CMK (cell line): ENCODE measurements around the gene SPAG17.

Experiments used
- DNase-seq: peaks from one replicate; pipeline ENCODE4 v3.0.0-alpha.2; 2010; ENCODE audit warnings: low read depth

The SPAG17 gene

DNA sequence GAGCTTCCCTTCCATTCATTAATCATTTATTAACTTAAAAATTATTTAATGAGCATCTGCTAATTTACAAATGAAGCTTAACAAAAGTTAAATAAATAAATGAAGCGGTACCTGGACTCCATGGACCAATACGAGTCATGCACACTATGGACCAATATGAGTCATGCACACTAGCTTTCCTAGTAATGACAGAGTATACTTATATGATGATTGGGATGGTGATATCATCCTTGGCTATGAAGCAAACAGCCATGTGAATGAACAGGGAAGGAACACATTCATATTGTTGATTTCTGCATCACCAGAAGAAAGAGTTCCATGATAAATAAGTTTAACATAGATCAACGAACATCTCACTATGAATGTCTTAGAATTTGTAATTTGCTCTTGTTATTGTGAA is 109.9 kb downstream of the SPAG17 start:
- DNase-seq = no peak

GRCh38 chr1:118073648-118074435 is 111.2 kb downstream of the SPAG17 start:
- DNase-seq = no peak

GRCh38 chr1:118049981-118050380 is 135.0 kb downstream of the SPAG17 start:
- no peak for DNase-seq

GRCh38 chr1:118047650-118048224 is 137.3 kb downstream of the SPAG17 start:
- no peak for DNase-seq

GRCh38 chr1:118047006-118047649 is 137.9 kb downstream of the SPAG17 start:
- no peak for DNase-seq

- no peak for DNase-seq
Measured at GRCh38 chr1:118043624-118044023, 141.4 kb downstream of the SPAG17 start.

DNA sequence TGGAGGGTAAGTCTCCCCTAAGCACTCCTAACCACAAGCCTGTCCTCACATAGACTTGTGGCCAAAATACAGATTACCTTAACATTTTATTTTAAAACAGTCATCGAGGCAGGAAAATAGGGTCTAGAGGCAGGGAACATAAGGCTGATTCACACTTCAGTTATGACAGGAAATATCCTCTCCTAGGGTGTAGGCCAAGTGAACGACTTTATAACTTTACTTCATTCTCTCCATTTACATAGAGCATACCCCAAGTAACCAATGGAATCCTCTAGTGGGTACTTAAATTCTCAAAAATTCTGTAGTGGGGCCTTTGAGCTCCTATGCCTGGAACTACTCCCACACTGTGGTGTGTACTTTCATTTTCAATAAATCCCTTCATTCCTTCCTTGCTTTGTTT is 142.5 kb downstream of the SPAG17 start:
- no peak for DNase-seq

DNA sequence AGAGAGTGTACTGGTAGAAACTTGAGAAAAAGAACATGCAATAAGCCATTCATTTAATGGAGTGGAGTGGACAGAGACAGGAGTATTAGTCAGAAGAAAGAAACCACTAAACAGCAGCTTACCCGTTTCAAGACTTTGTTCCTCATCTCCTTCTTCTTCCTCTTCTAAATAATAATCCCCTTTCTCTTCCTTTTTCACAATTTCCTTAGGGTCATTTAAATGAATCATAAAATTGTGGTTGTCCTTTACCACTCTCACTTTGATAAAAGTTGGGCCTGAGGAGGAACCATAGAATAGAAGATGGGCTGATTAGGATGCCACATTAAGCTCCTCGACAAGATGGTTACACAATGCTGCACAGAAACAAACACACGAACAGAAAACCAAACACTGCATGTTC is 145.9 kb downstream of the SPAG17 start:
- no peak for DNase-seq

- no peak for DNase-seq
Measured at GRCh38 chr1:118032883-118033282, 152.1 kb downstream of the SPAG17 start.

DNA sequence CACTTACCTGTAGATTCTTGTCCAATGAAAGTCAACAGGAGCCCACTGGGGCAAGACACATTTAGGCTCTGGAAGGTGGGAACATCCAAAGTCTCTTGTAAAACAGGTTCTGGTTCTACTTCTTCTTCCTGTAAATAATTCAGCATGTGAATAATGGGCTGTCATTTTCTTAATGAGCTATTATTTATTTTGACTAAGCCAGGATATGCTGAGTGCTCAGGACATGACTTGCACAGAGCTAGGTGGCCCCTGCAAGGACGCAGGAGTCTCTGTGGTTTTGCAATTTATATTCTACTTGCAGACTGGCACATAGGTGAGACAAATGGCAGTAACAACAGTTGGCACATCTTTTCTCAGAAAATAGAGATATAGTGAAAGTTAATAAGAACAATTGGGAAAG is 156.8 kb downstream of the SPAG17 start:
- no peak for DNase-seq

DNA sequence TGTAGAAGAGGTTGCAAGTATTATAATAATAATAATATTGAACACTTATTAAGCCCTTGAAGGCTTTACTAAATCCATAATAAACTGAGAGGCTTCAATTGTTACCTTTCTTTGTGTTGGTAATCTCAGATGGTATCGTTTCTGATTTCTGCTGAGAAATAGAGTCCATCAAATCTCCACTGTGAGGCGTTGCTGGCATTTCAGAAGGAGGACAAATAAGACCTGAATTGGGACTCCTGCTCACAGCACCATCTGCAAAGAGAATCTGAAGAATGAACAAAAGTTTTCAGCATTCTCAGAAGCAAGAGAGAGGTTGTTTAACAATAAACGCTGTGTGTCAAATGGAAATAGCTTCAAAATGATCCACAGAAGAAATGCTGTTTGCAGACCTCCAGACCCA is 161.8 kb downstream of the SPAG17 start:
- DNase-seq = no peak

GRCh38 chr1:118021668-118022067 is 163.4 kb downstream of the SPAG17 start:
- DNase-seq = no peak

- no peak for DNase-seq
Measured at GRCh38 chr1:118018060-118018459, 167.0 kb downstream of the SPAG17 start.

DNA sequence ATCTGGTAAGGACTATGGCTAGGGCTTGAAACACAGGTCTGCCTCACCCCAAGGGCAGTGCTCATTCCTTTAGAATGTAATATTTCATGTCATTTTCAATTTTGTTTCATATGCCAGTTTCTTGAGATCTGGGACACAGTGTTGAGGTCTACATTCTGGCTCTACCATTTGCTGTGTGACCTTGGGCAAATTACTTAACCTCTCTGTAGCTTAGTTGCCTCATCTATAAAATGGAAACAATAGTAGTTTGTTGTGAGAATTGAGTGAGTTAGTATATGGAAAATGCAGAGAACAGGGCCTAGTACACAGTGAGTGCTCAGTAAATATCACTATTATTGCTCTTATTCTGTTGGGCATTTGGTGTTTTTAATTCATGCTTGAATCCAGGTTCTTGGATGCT is 171.1 kb downstream of the SPAG17 start:
- no peak for DNase-seq

DNA sequence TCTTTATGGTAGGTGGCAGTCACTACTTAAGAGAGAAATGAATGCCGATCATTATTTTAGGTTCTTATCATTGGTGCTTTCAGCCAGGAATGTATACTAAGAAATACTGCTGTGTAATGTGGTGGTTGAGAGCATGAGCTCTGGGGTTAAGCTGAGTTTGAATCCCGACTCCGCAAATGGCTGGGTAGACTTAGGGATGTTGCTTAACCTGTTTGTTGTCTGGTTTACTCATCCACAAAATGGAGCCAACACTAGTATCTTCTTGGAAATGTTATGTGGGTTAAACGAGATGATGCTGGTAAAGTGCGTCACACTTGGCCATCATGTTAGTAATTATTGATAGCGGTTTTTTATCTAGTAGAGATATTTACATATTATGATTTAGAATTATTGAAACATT is 171.7 kb downstream of the SPAG17 start:
- no peak for DNase-seq

DNA sequence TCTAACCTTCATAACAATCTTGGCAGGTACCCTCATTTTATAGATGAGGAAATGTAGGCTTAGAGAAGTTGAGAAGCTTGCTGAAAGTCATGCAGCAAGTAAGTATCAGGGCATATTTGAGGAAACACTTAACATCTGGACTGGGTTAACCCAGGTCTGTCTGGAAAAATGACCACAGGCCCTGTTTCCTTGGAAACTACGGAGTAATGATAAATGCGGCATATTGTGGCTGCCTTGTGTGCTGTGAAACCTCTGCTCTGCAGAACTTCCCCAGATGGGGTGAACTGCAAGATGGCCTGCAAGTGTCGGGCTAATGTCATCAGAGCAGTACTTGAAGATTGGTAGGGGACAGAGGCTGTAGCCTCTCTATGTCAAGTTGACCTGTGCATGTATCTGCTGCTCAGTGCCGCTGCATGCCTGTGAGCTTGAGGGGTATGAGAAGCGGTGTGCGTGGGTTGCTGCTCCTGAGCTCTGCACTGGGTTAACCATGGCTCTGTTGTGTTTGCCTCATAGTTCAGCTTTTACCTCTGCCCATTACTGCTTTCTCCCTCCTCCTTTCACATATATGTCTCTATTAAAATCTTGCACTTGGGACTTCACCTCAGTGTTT is 172.4 kb downstream of the SPAG17 start:
- DNase-seq = no peak

- no peak for DNase-seq
Measured at GRCh38 chr1:118008011-118008410, 177.0 kb downstream of the SPAG17 start.

DNA sequence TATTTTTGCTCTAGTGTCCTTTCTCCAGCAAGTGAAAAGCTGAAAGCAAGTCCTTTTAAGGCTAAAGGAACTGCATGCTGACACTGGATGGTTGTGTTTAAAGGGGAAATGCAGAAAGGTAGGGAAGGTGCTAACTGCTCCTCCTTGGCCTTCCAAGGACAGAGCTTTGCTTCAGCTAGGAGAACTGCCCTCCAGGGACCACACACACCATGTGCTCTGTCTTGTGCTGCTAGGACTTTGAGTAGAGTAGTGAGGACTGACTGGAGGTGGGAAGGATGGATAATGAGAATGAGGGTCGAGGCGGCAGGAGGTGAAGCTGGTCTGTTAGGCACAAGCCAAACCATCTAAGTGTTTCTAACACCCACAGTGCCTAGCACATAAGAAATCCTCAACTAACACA is 177.6 kb downstream of the SPAG17 start:
- no peak for DNase-seq

- no peak for DNase-seq
Measured at GRCh38 chr1:118004312-118004711, 180.7 kb downstream of the SPAG17 start.

DNA sequence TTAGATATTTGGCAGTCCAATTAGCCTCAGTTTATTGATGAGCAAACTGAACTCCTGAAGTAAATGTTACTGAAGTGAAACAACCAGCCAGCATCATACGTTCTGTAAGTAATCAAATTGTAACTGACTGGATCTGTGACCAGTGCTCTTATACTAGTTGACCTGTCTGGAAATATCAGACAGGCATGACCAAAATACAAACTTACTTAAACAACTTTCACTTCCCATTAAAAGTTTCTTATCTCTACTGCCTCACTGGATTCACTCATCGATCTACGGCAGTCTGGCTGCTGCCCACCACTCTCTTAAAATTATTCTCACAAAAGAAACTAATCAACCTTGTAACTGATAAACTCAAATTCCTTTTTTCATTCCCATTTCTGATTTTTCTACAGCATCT is 199.1 kb downstream of the SPAG17 start:
- no peak for DNase-seq

- DNase-seq = no peak
Measured at GRCh38 chr1:117985239-117985638, 199.8 kb downstream of the SPAG17 start.

DNA sequence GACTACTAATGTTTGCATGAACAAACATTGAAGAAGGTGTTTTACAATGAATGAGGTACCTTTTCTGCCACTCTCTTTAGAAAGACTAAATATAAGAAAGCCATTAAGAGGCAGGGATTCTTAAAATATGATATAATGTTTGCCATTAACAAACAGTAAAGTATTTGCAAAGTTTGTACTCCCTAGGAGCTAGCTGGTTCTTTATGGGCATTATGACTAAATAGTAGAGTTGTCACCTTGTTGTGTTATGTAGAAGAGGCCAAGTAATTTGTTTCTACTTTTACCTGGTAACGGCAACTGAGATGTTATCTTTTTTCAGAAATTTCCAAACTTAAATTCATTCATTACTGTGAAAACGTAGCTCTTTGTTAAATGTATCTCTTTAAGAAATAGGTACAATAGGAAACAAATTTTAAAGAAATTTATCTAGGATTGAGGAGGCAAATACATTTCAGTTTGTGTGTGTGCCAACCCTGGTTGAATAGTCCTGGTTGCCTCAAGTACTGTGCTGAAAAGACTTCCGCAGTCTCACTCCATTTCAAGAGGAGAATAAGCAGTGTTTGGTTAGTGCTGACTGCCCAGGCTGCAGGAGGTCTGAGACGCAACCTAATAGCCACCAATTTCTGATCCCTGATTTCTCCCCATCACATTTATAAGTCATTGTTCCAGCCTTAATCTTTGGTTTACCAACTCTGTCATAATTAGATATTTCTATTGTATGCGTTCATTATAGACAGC is 203.4 kb downstream of the SPAG17 start:
- DNase-seq = no peak
